Mesothelial cell of epicardium (in vitro differentiated cells): ENCODE results near the gene SLC27A2. TPM values are rescaled to one million over a fixed set of nuclear protein-coding genes. Genes with fewer than 3 reads are reported as not detected.
"Not testable (repeated sequence)": the region's sequence is repeated elsewhere in the genome, so short reads cannot be mapped to it uniquely, and the experiment has no call there.

Experiments used
- DNase-seq, 2 experiments: peaks; one replicate each; pipeline ENCODE4 v3.0.0; 2021; ENCODE audit warnings: low spot score in 2 of 2; ENCODE audit not compliant: unreplicated experiment in 2 of 2
- H3K27ac Mint-ChIP-seq: 2 replicates; pipeline ENCODE4 v1.8.0; 2021; ENCODE audit warnings: mixed read lengths
- H3K27me3 Mint-ChIP-seq: 2 replicates; pipeline ENCODE4 v1.8.0; 2021; ENCODE audit warnings: low read depth, mixed read lengths
- H3K36me3 Mint-ChIP-seq: 2 replicates; pipeline ENCODE4 v1.8.0; 2021; ENCODE audit warnings: mixed read lengths
- H3K4me1 Mint-ChIP-seq: 2 replicates; pipeline ENCODE4 v1.8.0; 2021; ENCODE audit warnings: mixed read lengths
- H3K4me3 Mint-ChIP-seq: 2 replicates; pipeline ENCODE4 v1.8.0; 2021; ENCODE audit warnings: mild to moderate bottlenecking, moderate library complexity, mixed read lengths
- H3K9me3 Mint-ChIP-seq: 2 replicates; pipeline ENCODE4 v1.8.0; 2021; ENCODE audit warnings: mixed read lengths
- total RNA-seq: library from RNA; stranded (reverse); gene quantifications from 3 replicates; pipeline ENCODE4 v1.2.1, GENCODE V29; 2021
- TF ChIP-seq, protein P1 (sequence below): fragments of 200-600 bp; sonication (generic); IDR thresholded peaks from one replicate; pipeline ENCODE4 v1.5.0; 2021; ENCODE audit warnings: antibody characterized with exemption; ENCODE audit not compliant: unreplicated experiment

Gene SLC27A2
- total RNA-seq, 1 donor from 2014 or later: 3.1 TPM

DNA sequence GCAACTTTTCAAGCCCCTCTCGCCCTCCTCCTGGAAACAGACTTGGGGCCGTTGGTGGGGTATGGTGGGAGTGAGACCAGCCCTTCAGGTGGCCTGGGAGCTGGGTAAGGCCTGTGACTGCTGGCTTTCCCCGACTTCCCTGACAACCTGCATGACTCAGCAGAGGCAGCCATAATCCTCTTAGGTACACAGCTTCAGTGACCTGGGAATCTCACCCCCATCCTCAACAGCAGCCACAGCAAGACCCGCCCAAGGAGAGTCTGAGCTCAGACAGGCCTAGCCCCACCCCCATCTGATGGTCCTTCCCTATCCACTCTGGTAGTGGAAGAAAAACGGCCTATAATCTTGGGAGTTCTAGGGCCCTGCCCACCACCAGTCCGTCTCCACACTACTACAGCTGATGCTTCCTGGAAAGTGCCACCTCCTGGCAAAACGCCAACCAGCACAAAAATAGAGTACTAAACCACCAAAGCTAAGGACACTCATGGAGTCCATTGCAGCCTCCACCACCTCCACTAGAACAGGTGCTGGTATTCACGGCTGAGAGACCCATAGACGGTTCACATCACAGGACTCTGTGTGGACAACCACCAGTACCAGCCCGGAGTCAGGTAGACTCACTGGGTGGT lies 13.1 kb upstream of the SLC27A2 start:
- Mint-ChIP-seq H3K27me3 (no peaks in the 10 kb centered on the region), H3K4me1 (peaks cover 32% of the 10 kb centered on the region), H3K27ac (peak overlapping the region; percentile 57), H3K36me3 (peaks cover 9% of the 10 kb centered on the region), H3K9me3 (peaks cover 31% of the 10 kb centered on the region), H3K4me3 (no peak overlapping the region)
- TF ChIP-seq, protein P1, sequence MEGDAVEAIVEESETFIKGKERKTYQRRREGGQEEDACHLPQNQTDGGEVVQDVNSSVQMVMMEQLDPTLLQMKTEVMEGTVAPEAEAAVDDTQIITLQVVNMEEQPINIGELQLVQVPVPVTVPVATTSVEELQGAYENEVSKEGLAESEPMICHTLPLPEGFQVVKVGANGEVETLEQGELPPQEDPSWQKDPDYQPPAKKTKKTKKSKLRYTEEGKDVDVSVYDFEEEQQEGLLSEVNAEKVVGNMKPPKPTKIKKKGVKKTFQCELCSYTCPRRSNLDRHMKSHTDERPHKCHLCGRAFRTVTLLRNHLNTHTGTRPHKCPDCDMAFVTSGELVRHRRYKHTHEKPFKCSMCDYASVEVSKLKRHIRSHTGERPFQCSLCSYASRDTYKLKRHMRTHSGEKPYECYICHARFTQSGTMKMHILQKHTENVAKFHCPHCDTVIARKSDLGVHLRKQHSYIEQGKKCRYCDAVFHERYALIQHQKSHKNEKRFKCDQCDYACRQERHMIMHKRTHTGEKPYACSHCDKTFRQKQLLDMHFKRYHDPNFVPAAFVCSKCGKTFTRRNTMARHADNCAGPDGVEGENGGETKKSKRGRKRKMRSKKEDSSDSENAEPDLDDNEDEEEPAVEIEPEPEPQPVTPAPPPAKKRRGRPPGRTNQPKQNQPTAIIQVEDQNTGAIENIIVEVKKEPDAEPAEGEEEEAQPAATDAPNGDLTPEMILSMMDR: no peak
- no peak for DNase-seq

DNA sequence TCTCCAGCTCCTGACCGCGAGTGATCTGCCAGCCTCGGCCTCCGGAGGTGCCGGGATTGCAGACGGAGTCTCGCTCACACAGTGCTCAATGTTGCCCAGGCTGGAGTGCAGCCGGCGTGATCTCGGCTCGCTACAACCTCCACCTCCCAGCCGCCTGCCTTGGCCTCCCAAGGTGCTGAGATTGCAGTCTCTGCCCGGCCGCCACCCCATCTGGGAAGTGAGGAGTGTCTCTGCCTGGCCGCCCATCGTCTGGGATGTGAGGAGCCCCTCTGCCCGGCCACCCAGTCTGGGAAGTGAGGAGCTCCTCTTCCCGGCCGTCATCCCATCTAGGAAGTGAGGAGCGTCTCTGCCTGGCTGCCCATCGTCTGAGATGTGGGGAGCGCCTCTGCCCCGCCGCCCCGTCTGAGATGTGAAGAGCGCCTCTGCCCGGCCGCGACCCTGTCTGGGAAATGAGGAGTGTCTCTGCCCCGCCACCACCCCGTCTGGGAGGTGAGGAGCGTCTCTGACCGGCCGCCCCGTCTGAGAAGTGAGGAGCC lies 9.6 kb upstream of the SLC27A2 start:
- Mint-ChIP-seq H3K36me3 (peaks cover 12% of the 10 kb centered on the region), H3K27me3 (peaks cover 16% of the 10 kb centered on the region), H3K4me1 (peaks cover 12% of the 10 kb centered on the region), H3K9me3 (peaks cover 48% of the 10 kb centered on the region)
- H3K27ac Mint-ChIP-seq, DNase-seq, H3K4me3 Mint-ChIP-seq: not testable (repeated sequence)

DNA sequence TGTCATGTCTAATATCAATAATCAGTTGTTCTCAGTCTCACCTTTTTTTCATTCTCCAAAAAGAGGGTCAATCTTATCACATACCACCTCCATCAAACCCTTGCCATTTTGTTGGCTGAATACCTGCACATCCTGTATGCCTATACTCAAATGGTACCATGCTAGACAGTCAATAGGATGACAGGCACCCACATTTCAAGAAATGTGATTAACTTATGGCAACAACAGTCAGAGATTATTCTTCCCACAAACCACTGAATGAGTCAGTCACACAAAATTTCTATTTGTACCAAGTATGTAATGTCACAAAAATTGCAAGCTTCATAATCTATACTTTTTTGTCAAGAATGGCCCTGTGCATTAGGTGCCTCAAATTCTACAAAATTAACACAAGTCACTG lies 5.1 kb upstream of the SLC27A2 start:
- DNase-seq: no peak
- Mint-ChIP-seq H3K4me3 (no peak overlapping the region), H3K36me3 (peaks cover 4% of the 10 kb centered on the region), H3K27ac (no peak overlapping the region), H3K9me3 (peaks cover 20% of the 10 kb centered on the region), H3K27me3 (peaks cover 59% of the 10 kb centered on the region), H3K4me1 (no peaks in the 10 kb centered on the region)
- TF ChIP-seq, protein P1: no peak

DNA sequence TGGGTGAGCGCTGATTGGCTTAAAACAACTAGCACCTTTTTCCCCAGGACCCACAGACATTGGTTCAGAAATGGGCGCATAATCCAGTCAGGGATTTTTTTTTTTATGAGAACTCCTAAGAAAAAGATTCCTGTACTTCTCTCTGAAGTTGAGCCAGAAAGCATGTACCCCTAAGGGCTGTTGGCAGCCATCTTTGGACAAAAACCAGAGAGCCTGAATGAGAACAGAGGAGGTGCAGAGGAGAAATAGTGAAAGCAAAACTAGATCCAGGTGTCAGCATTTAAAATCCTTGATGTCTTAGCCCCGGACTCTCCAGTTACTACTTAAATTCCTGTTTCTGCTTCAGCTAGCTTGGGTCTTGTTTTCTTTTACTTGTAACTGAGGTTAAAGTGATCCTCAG lies 1.9 kb upstream of the SLC27A2 start:
- H3K9me3 Mint-ChIP-seq: peaks cover 7% of the 10 kb centered on the region
- TF ChIP-seq, protein P1: no peak
- H3K27me3 Mint-ChIP-seq: peaks cover 75% of the 10 kb centered on the region
- peaks cover 7% of the 10 kb centered on the region for H3K4me1 Mint-ChIP-seq
- H3K4me3 Mint-ChIP-seq: no peak overlapping the region
- H3K27ac Mint-ChIP-seq: no peak overlapping the region
- H3K36me3 Mint-ChIP-seq: no peaks in the 10 kb centered on the region
- no peak for DNase-seq

DNA sequence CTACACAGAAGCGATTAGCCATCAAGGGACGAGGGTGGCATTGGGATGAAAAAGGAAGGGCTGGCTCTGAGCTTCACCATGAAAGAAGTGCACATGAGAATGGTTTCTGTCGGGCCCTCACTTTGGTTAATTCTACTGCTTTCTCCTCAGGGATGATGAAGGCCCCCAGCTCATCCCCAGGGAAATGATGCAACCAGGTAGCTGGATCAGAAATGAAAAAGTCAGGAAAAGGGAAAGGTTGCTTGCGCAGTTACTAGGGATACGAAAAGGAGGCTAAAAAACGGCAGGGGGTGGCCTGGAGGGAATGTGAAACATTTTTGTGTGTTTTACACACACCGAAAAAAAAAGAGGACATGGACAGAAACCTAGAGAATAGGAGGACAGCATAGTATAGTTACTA lies 1.4 kb upstream of the SLC27A2 start:
- Mint-ChIP-seq H3K36me3 (no peaks in the 10 kb centered on the region), H3K27me3 (peaks cover 74% of the 10 kb centered on the region), H3K9me3 (peaks cover 2% of the 10 kb centered on the region), H3K4me3 (no peak overlapping the region), H3K27ac (no peak overlapping the region), H3K4me1 (peaks cover 7% of the 10 kb centered on the region)
- no peak for DNase-seq
- TF ChIP-seq, protein P1: no peak

DNA sequence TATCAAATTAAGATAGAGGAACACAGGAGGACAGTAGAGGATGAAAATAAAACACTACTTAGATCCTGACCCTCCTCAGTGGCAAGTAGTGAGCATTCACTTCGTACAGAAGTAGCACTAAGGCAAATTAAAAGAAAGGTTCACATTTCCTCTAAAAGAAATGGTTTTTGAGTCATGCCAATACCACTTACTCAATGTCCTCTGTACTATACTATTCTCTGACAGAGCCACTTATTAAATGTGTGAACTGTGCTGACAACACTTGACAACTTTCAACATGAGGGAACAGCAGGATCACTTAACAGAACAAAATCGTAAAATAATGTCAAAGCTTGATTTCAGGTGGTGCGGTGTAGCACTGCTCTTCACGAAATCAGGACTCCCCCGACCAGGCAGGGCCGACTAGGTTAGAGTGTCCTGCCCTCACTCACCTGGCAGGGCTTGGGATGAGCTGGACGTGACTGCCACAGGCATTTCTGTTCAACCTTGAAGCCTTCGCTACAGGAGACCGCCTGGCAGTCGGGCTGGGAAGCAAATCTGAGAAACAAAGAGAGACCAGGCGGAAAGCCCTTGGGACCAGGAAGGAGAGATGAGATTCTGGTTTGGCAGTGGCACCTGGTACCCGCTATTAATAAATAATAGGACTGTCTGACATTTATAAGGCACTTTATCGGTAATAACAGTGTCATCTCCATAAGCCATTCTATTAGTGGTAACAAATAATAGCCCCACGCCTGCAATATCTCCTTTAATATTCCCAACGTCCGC lies 611 bp upstream of the SLC27A2 start:
- peak overlapping the region; percentile 91 for H3K4me3 Mint-ChIP-seq
- peaks cover 74% of the 10 kb centered on the region for H3K27me3 Mint-ChIP-seq
- no peak for DNase-seq
- H3K27ac Mint-ChIP-seq: no peak overlapping the region
- H3K9me3 Mint-ChIP-seq: no peaks in the 10 kb centered on the region
- H3K36me3 Mint-ChIP-seq: no peaks in the 10 kb centered on the region
- TF ChIP-seq, protein P1: no peak
- peaks cover 7% of the 10 kb centered on the region for H3K4me1 Mint-ChIP-seq
